Activated naive CD4-positive, alpha-beta T cell treated with anti-CD3 and anti-CD28 coated beads, Interleukin-2, amount 50 U/mL, for 72 hours (primary cell): ENCODE results near the gene HOXD1. TPM values are rescaled to one million over a fixed set of nuclear protein-coding genes. Genes with fewer than 3 reads are reported as not detected.

Experiments used
- ATAC-seq, 2 donors: fragments of 150-1000 bp; cut with Tn5 transposase; 2 replicates each; pipeline ENCODE4 v1.10.0; 2021; ENCODE audit warnings: mild to moderate bottlenecking in 2 of 2, moderate library complexity in 2 of 2
- DNase-seq, 2 donors: peaks; one replicate each; pipeline ENCODE4 v3.0.0; 2021 to 2022; ENCODE audit warnings: low spot score in 2 of 2
- H3K27ac Mint-ChIP-seq, 2 donors: one replicate each; pipeline ENCODE4 v1.8.0; 2022; ENCODE audit warnings: mild to moderate bottlenecking in 2 of 2, mixed read lengths in 2 of 2
- H3K36me3 Mint-ChIP-seq, 2 donors: one replicate each; pipeline ENCODE4 v1.8.0; 2022; ENCODE audit warnings: mixed read lengths in 2 of 2
- H3K9me3 Mint-ChIP-seq, 2 donors: one replicate each; pipeline ENCODE4 v1.8.0; 2022; ENCODE audit warnings: mixed read lengths in 2 of 2
- total RNA-seq, 2 donors: library from RNA; stranded (reverse); gene quantifications; one replicate each; pipeline ENCODE4 v1.2.3, GENCODE V29; 2022

HOXD1 gene
- total RNA-seq, 2 donors from 2014 or later = not detected

- Mint-ChIP-seq H3K27ac (no peak overlapping the region), H3K9me3 (no peaks in the 10 kb centered on the region), H3K36me3 (peaks cover 0 to 25% of the 10 kb centered on the region in 2 donors)
- ATAC-seq (no peak), DNase-seq (no peak)
Measured at GRCh38 chr2:176150584-176151441, 37.7 kb upstream of the HOXD1 start.

DNA sequence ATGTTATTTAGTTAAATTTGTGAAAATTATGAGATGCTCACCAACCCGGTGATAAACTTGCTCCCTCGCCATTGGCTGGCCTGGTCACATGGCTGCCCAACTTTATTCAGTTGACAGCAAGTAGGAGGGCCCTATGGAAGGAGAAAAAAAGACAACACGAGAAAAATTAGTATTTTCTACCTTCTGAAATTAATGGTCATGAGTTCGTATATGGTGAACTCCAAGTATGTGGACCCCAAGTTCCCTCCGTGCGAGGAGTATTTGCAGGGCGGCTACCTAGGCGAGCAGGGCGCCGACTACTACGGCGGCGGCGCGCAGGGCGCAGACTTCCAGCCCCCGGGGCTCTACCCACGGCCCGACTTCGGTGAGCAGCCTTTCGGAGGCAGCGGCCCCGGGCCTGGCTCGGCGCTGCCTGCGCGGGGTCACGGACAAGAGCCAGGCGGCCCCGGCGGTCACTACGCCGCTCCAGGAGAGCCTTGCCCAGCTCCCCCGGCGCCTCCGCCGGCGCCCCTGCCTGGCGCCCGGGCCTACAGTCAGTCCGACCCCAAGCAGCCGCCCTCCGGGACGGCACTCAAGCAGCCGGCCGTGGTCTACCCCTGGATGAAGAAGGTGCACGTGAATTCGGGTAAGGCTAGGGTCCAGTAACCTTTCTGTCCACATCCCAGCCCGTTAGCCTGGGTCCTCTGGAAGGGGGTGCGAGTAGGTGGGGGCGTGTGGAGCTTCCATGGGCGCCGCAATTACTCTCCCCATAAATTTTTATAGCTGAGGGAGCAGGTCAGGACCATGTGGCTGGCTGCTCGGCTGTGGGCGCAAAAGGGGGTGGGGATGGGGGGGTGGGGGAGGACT lies 36.8 kb upstream of the HOXD1 start, which contains the start of gene HOXD4:
Gene HOXD4 (plus strand): TSS at position 109 of the 846 bp plus-strand sequence. CDS start 84 bp downstream, at position 193.
- ATAC-seq = no peak
- Mint-ChIP-seq H3K36me3 (peaks cover 0 to 25% of the 10 kb centered on the region in 2 donors), H3K9me3 (no peaks in the 10 kb centered on the region), H3K27ac (no peak within 1 kb of the TSS)
- DNase-seq = no peak

DNA sequence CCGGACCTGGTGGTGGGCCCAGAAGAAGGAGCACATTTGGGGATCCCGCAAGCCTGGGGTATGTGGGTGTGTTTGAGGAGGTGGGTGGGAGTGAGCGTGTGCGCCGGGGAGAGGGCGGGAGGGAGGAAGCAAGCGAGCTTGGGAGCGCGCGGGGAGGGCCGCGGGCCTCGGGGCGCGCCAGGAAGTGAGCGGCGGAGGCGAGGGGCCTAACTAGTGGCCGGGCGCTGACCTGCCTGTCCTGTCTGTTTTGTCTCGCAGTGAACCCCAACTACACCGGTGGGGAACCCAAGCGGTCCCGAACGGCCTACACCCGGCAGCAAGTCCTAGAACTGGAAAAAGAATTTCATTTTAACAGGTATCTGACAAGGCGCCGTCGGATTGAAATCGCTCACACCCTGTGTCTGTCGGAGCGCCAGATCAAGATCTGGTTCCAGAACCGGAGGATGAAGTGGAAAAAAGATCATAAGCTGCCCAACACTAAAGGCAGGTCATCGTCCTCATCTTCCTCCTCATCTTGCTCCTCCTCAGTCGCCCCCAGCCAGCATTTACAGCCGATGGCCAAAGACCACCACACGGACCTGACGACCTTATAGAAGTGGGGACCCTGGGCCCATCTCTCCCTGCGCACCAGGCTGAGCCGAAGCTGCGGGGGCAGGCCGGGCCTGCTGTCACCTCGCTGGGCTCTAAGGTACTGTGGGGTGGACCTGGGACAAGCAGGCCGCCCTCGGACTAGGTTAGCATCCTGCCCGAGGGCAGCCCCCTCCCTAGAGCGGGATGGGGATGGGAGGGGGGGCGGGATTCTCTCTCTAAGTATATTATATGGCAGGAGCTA lies 35.9 kb upstream of the HOXD1 start:
- no peak for DNase-seq
- ATAC-seq = no peak
- H3K36me3 Mint-ChIP-seq = peaks cover 0 to 22% of the 10 kb centered on the region in 2 donors
- H3K27ac Mint-ChIP-seq = no peak overlapping the region
- H3K9me3 Mint-ChIP-seq = no peaks in the 10 kb centered on the region

GRCh38 chr2:176154576-176155252 lies 33.8 kb upstream of the HOXD1 start:
- Mint-ChIP-seq H3K9me3 (no peaks in the 10 kb centered on the region), H3K36me3 (peaks cover 0 to 23% of the 10 kb centered on the region in 2 donors), H3K27ac (no peak overlapping the region)
- DNase-seq = no peak
- no peak for ATAC-seq

DNA sequence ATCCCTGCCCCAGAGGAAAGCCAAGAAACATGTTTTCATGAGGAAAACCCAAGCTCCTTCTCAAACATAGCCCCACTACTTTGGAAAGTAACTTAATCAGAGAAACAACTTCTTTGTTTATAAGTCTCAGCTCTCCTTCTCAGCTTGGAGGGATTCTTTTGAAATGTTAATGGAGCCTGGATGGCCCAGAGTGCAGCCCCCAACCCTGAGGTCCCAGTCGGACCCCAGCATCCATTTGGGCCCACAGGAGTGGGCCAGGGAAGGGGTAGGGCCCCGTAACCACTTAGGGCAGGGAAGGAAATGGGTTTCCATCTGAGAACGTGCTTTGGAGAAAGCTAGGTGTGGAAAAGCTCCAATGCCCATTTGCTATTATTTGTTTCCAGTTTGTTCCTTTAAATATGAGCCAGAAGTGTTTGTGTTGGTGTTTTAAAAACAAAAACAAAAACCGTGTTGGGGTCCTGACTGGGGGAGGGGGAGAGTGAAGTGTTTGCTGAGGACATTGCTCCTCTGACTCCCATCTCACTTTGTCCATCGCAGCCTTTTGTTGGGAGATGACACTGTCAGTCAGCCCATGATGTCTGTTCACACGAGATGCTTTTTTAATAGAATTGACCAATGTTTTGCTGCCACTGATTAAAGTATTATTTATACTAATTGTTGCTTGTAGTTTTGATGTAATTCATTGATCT lies 33.0 kb upstream of the HOXD1 start:
- Mint-ChIP-seq H3K9me3 (no peaks in the 10 kb centered on the region), H3K27ac (no peak overlapping the region), H3K36me3 (peaks cover 0 to 17% of the 10 kb centered on the region in 2 donors)
- no peak for DNase-seq
- ATAC-seq = no peak

GRCh38 chr2:176156301-176156806 lies 32.1 kb upstream of the HOXD1 start:
- Mint-ChIP-seq H3K27ac (no peak overlapping the region), H3K9me3 (no peaks in the 10 kb centered on the region), H3K36me3 (peaks cover 6 to 18% of the 10 kb centered on the region in 2 donors)
- ATAC-seq = no peak
- DNase-seq = no peak

- H3K36me3 Mint-ChIP-seq = peaks cover 6 to 24% of the 10 kb centered on the region in 2 donors
- no peak for ATAC-seq
- H3K9me3 Mint-ChIP-seq = no peaks in the 10 kb centered on the region
- DNase-seq = no peak
- H3K27ac Mint-ChIP-seq = no peak within 1 kb of the TSS
Measured at GRCh38 chr2:176156807-176157498, 31.5 kb upstream of the HOXD1 start, which contains the start of gene HOXD3. HOXD3 (plus strand) TSS chr2:176157307; CDS start chr2:176169115, 11,808 bp downstream.

- DNase-seq (no peak), ATAC-seq (no peak)
- Mint-ChIP-seq H3K9me3 (no peaks in the 10 kb centered on the region), H3K36me3 (peaks cover 6 to 26% of the 10 kb centered on the region in 2 donors), H3K27ac (no peak overlapping the region)
Measured at GRCh38 chr2:176157499-176158185, 30.8 kb upstream of the HOXD1 start.

- no peak for ATAC-seq
- Mint-ChIP-seq H3K27ac (no peak overlapping the region), H3K36me3 (peaks cover 7 to 28% of the 10 kb centered on the region in 2 donors), H3K9me3 (no peaks in the 10 kb centered on the region)
- no peak for DNase-seq
Measured at GRCh38 chr2:176158186-176158591, 30.3 kb upstream of the HOXD1 start.

DNA sequence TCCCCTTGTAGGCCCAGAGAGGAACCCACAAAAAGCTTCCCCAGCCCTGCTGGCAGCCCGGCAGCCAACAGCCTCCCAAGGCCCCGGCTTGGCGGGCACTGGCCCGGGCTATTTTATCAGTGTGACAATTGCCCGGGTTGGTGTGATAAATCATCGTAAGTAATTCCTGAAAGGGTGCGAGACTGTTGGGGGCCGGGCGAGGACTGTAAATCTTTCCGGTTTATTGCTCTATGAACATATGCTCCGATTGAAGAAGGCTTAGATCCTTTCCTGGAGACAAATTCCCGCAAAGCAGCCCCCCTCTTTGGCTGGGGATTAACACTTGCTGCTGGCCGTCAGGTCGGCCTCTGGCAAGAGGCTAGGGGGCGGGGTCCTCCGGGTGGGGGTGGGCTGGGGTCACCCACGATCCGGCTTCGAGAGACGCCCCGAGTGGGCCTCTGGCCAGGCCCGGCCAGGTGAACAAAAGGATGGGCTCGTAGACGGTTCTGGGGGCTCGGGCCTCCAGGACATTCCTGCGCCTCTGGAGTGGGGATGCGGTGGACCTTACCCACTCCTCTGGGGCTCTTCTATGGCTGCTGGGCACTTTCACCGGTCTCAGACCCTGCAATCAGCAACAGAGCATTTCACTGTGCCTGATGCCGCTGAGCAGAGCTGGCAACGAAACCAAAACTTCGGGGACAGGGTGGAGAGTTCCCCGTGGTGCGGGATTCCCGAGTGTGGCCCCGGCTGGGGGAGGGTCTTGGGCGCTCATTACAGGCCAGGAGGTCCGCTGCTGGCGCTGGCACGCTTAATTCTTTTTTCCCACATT lies 29.4 kb upstream of the HOXD1 start:
- Mint-ChIP-seq H3K9me3 (peaks cover 2 to 6% of the 10 kb centered on the region in 2 donors), H3K36me3 (peaks cover 16 to 37% of the 10 kb centered on the region in 2 donors), H3K27ac (no peak overlapping the region)
- no peak for DNase-seq
- no peak for ATAC-seq

DNA sequence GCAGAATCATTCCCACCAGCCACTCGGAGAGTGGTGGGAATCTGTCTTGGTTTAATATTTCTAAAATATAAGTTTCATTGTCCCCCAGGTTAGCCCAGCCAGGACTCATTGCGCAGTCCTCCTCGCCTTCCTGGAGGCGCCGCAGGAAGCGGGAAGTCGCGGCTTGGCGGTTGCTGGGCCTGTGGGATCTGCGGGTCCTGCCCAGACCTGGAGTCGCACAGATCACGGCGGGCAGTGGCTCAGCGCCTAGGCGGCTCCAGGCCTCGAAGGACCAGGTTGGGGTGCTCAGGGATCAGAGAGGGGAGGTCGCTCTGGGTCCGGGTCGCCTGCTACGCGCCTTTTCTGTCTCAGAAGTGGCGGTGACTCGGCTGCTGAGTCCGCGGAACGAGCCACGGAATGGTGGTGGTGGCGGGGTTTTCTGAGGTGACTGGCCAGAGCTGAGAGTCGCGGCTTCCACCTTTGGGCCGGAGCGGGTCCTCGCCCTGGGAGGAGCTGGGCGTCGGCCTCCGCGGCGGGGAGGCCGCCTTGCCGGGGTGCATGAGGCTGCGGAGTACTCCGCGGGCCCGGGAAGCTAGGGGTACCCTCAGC lies 28.7 kb upstream of the HOXD1 start:
- Mint-ChIP-seq H3K36me3 (peaks cover 19 to 42% of the 10 kb centered on the region in 2 donors), H3K27ac (no peak overlapping the region), H3K9me3 (peaks cover 5 to 8% of the 10 kb centered on the region in 2 donors)
- no peak for ATAC-seq
- DNase-seq = no peak

- no peak for DNase-seq
- ATAC-seq = no peak
- peaks cover 5 to 8% of the 10 kb centered on the region in 2 donors for H3K9me3 Mint-ChIP-seq
- peak overlapping the region in 1 of 2 donors; percentile 55 for H3K27ac Mint-ChIP-seq
- peaks cover 19 to 42% of the 10 kb centered on the region in 2 donors for H3K36me3 Mint-ChIP-seq
Measured at GRCh38 chr2:176160251-176160985, 28.1 kb upstream of the HOXD1 start.
